Endothelial cell of umbilical vein (primary cell): ENCODE data around the gene CELA3A. TPM values are rescaled to one million over a fixed set of nuclear protein-coding genes. Genes with fewer than 3 reads are reported as not detected.
"Not testable (repeated sequence)": the region's sequence is repeated elsewhere in the genome, so short reads cannot be mapped to it uniquely, and the experiment has no call there.

ENCODE experiments used
- BruUV-seq: library from RNA; stranded (reverse); fragments of 400-500 nt; replicated peaks from 2 replicates; lab custom pipeline; 2021; lab: Mats Ljungman, UMichigan
- CTCF ChIA-PET: fragments of 300-600, 350-600 bp; sonication (Branson Sonifier 250); formaldehyde crosslinking; loops from one replicate; lab custom pipeline; 2021; ENCODE audit warnings: antibody characterized with exemption, inconsistent platforms; lab: Charles Lee
- POLR2A ChIA-PET: fragments of 300-600, 350-600 bp; sonication (Branson Sonifier 250); formaldehyde crosslinking; loops from one replicate; lab custom pipeline; 2021; ENCODE audit warnings: antibody characterized with exemption, inconsistent platforms; lab: Charles Lee
- DNase-seq: peaks from one replicate; pipeline ENCODE4 v3.0.0-alpha.2; 2011; ENCODE audit warnings: low read depth, low spot score
- FAIRE-seq: peaks from 2 replicates; lab custom pipeline; 2011; peaks lifted over from hg19 to GRCh38; lab: Jason Lieb, UNC
- H2AFZ ChIP-seq: 2 replicates; pipeline ENCODE4 v1.6.0; 2012; ENCODE audit warnings: low read depth, low read length, control low read depth, inconsistent platforms
- H3K27ac ChIP-seq: 2 replicates; pipeline ENCODE4 v1.5.1; 2011; ENCODE audit warnings: low read depth, mild to moderate bottlenecking, control low read depth, low read length, moderate library complexity; ENCODE audit not compliant: insufficient read depth
- H3K27me3 ChIP-seq, 2 experiments: 2 replicates each; pipeline versions ENCODE4 v1.6.0 to v1.6.1; 2011; ENCODE audit warnings: low read length in 2 of 2, mixed read lengths in 1 of 2; ENCODE audit not compliant: control insufficient read depth in 2 of 2, insufficient read depth in 2 of 2
- H3K36me3 ChIP-seq, 2 experiments: 2 replicates in 1 of 2; 3 replicates in 1 of 2; pipeline ENCODE4 v1.5.1; 2011; ENCODE audit warnings: low read length in 2 of 2, mild to moderate bottlenecking in 1 of 2, moderate library complexity in 1 of 2; ENCODE audit not compliant: control insufficient read depth in 2 of 2, insufficient read depth in 2 of 2; ENCODE audit errors: extremely low read depth in 1 of 2
- H3K4me1 ChIP-seq: 3 replicates; pipeline ENCODE4 v1.5.1; 2011; ENCODE audit warnings: mild to moderate bottlenecking, low read length; ENCODE audit not compliant: control insufficient read depth, insufficient read depth; ENCODE audit errors: extremely low read depth
- H3K4me2 ChIP-seq: 2 replicates; pipeline ENCODE4 v1.6.1; 2011; ENCODE audit warnings: low read length, control low read depth, mixed read lengths; ENCODE audit not compliant: insufficient read depth
- H3K4me3 ChIP-seq, 3 experiments: fragments of 200-600 bp in 1 of 3; sonication (generic), shearing (Covaris generic) in 1 of 3; replicated peaks in 1 of 3; 2 replicates each; pipeline ENCODE4 v1.5.1; 2011 to 2016; ENCODE audit warnings: control low read depth in 3 of 3, low read length in 3 of 3, mild to moderate bottlenecking in 2 of 3, inconsistent platforms in 1 of 3, low read depth in 1 of 3, moderate library complexity in 1 of 3; ENCODE audit not compliant: insufficient read depth in 1 of 3
- H3K79me2 ChIP-seq: 2 replicates; pipeline ENCODE4 v1.6.0; 2012; ENCODE audit warnings: low read length, inconsistent platforms; ENCODE audit not compliant: control insufficient read depth, insufficient read depth
- H3K9ac ChIP-seq: replicated peaks from 2 replicates; pipeline ENCODE3; 2011; ENCODE audit warnings: low read length, control low read depth; ENCODE audit not compliant: insufficient read depth; ENCODE audit errors: extremely low read depth
- H3K9me1 ChIP-seq: replicated peaks from 3 replicates; pipeline ENCODE4 v1.6.0; 2011; ENCODE audit warnings: mild to moderate bottlenecking, low read length; ENCODE audit not compliant: control insufficient read depth, insufficient read depth; ENCODE audit errors: extremely low read depth
- H3K9me3 ChIP-seq: replicated peaks from 2 replicates; pipeline ENCODE4 v1.5.1; 2012; ENCODE audit warnings: low read length, inconsistent platforms; ENCODE audit not compliant: control insufficient read depth, insufficient read depth
- H4K20me1 ChIP-seq: replicated peaks from 2 replicates; pipeline ENCODE3; 2011; ENCODE audit warnings: mild to moderate bottlenecking, low read length; ENCODE audit not compliant: control insufficient read depth, insufficient read depth; ENCODE audit errors: extremely low read depth
- CTCF ChIP-seq, 2 donors: IDR thresholded peaks; 1 replicate in 1 of 2; 2 replicates in 1 of 2; pipeline ENCODE4 v1.5.1; 2011; ENCODE audit warnings: low read length in 2 of 2, mild to moderate bottlenecking in 2 of 2, moderate library complexity in 2 of 2, control low read depth in 1 of 2, inconsistent platforms in 1 of 2, low read depth in 1 of 2; ENCODE audit not compliant: insufficient read depth in 1 of 2; ENCODE audit errors: extremely low read depth in 1 of 2
- EZH2 ChIP-seq: IDR thresholded peaks from 2 replicates; pipeline ENCODE4 v1.6.1; 2012; ENCODE audit warnings: borderline replicate concordance, low read depth, mild to moderate bottlenecking, moderate library complexity, low read length, inconsistent platforms; ENCODE audit not compliant: severe bottlenecking
- FOS ChIP-seq: IDR thresholded peaks from 2 replicates; pipeline ENCODE4 v1.6.1; 2011; ENCODE audit warnings: mild to moderate bottlenecking, low read length, moderate library complexity, borderline replicate concordance; ENCODE audit not compliant: insufficient read depth
- GATA2 ChIP-seq: IDR thresholded peaks from 2 replicates; pipeline ENCODE4 v1.7.0; 2011; ENCODE audit warnings: low read depth, mild to moderate bottlenecking, moderate library complexity, mixed read lengths, low read length; ENCODE audit not compliant: insufficient read length, insufficient read depth
- JUN ChIP-seq: IDR thresholded peaks from 2 replicates; pipeline ENCODE4 v1.6.1; 2011; ENCODE audit warnings: borderline replicate concordance, low read depth; ENCODE audit not compliant: insufficient read length, insufficient read depth
- MAX ChIP-seq: IDR thresholded peaks from 2 replicates; pipeline ENCODE4 v1.6.1; 2011; ENCODE audit not compliant: insufficient read depth, insufficient read length
- MYC ChIP-seq: IDR thresholded peaks from one replicate; pipeline ENCODE4 v1.6.1; 2011; ENCODE audit warnings: mild to moderate bottlenecking, low read depth, low read length
- POLR2A ChIP-seq: IDR thresholded peaks from 2 replicates; pipeline ENCODE4 v1.6.1; 2012; ENCODE audit warnings: low read depth, mild to moderate bottlenecking, control low read depth, low read length
- POLR2AphosphoS5 ChIP-seq: IDR thresholded peaks from 2 replicates; pipeline ENCODE4 v1.6.1; 2012; ENCODE audit warnings: low read depth, mild to moderate bottlenecking, control low read depth, low read length, moderate library complexity; ENCODE audit not compliant: insufficient read depth
- dilution Hi-C: fragments of 300-500 bp; cut with MboI; formaldehyde crosslinking; loops from one replicate; pipeline ENCODE4 v1.15.0; 2019; ENCODE audit warnings: low sequenced_read_pairs; ENCODE audit not compliant: extremely low pct_ligation_motif_present
- intact Hi-C: fragments of 100-400 bp; cut with micrococcal nuclease; formaldehyde crosslinking; loops from one replicate; pipeline ENCODE4 v1.10.0; 2022
- polyA plus RNA-seq, 4 experiments: library from polyadenylated mRNA; depleted of rRNA in 3 of 4; stranded (reverse) in 3 of 4; unstranded in 1 of 4; fragments of >200 nt; gene quantifications; 2 replicates each; pipeline versions ENCODE4 v1.2.1 to v1.2.3, GENCODE V29; 2011 to 2012; ENCODE audit warnings: missing spikeins in 1 of 4
- total RNA-seq: library from RNA; stranded (reverse); gene quantifications from 2 replicates; pipeline ENCODE4 v1.2.3, GENCODE V29; 2021

The CELA3A gene
- total and polyA plus RNA-seq, 2 donors (not counting 3 experiments of a cell fraction or from before 2014, with no cell fraction given), result not detected

GRCh38 chr1:21966247-21967000 is 35.0 kb upstream of the CELA3A start:
- TF ChIP-seq CTCF (IDR thresholded peaks at IDR 0.05; ENCODE audit: extremely low read depth in 1 of 2, insufficient read depth in 1 of 2, low read depth in 1 of 2, low read length in 2 of 2) (no peak), JUN (no peak), MAX (no peak), EZH2 (no peak), MYC (no peak), FOS (no peak), GATA2 (no peak), POLR2A (no peak), POLR2AphosphoS5 (no peak)
- intact Hi-C loops, result no loop called here
- ChIA-PET CTCF (interaction anchor here (11.3 kb wide), 1 partner anchor 34 kb away, joined by 95 read pairs; the partner anchor contains the start of gene HSPG2), POLR2A (interaction anchor here (0.6 kb wide), 2 partner anchors 29 to 60 kb away, joined by 3 read pairs; partner anchors contain the start of gene HSPG2)
- Histone ChIP-seq H3K27ac (no peak overlapping the region), H2AFZ (no peak overlapping the region), H3K4me2 (no peak overlapping the region), H3K9ac (no peak overlapping the region), H3K9me3 (no peaks in the 10 kb centered on the region), H3K4me3 (no peak overlapping the region), H3K4me1 (peaks cover 21% of the 10 kb centered on the region), H3K9me1 (no peaks in the 10 kb centered on the region), H3K79me2 (no peaks in the 10 kb centered on the region), H4K20me1 (no peaks in the 10 kb centered on the region), H3K36me3 (no peaks in the 10 kb centered on the region), H3K27me3 (no peaks in the 10 kb centered on the region)
- DNase-seq, result no peak
- dilution Hi-C loops, result no loop called here
- FAIRE-seq, result no peak
- BruUV-seq, result no TSS peak

GRCh38 chr1:21967216-21967615 is 34.2 kb upstream of the CELA3A start:
- BruUV-seq, H2AFZ ChIP-seq, DNase-seq, CTCF ChIA-PET, H3K4me2 ChIP-seq, H3K27ac ChIP-seq, H3K79me2 ChIP-seq, H3K36me3 ChIP-seq, H3K27me3 ChIP-seq, POLR2A ChIA-PET, H3K9ac ChIP-seq, dilution Hi-C loops, H3K9me3 ChIP-seq, intact Hi-C loops, H3K9me1 ChIP-seq, H3K4me3 ChIP-seq, H4K20me1 ChIP-seq: not testable (repeated sequence)
- H3K4me1 ChIP-seq, result peaks cover 18% of the 10 kb centered on the region
- FAIRE-seq, result peak; percentile 55
